PC-3 (cell line): Measurements from ENCODE around the gene HK1.

Experiments used
- CTCF ChIP-seq: fragments of 300-600 bp; sonication (generic); conservative IDR thresholded peaks from 2 replicates; pipeline ENCODE4 v1.5.1; 2017; ENCODE audit warnings: antibody characterized with exemption, low read depth, mild to moderate bottlenecking, low read length
- EZH2 ChIP-seq: fragments of 300-600 bp; sonication (generic); IDR thresholded peaks from one replicate; pipeline ENCODE4 v1.6.1; 2017; ENCODE audit warnings: antibody characterized with exemption, mild to moderate bottlenecking, low read length; ENCODE audit not compliant: unreplicated experiment

- TF ChIP-seq CTCF = no peak
- no peak for TF ChIP-seq EZH2
Observed at GRCh38 chr10:69337296-69338132, 59.2 kb downstream of the HK1 start.
